ENCODE data around the gene VPS26A. TPM values are rescaled to one million over a fixed set of nuclear protein-coding genes. Genes with fewer than 3 reads are reported as not detected.

Gene VPS26A
- total RNA-seq, 1 experiment from 2014 or later = 90.0 TPM

DNA sequence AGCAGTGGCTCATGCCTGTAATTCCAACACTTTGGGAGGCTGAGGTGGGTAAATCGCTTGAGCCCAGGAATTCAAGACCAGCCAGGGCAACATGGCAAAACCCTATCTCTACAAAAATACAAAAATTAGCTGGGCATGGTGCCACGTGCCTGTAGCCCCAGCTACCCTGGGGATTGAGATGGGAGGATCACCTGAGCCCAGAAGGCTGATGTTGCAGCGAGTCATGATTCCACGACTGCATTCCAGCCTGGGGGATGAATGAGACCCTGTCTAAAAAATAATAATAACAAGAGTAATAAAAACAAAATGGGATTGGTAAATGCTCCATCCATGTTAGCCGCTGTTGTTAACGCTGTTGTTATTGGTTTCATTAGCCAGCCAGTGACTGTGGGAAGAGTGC is 94.9 kb downstream of the VPS26A start:
- no peak overlapping the region for H3K4me3 ChIP-seq
- POLR2A ChIA-PET (ENCODE audit: unreplicated experiment) = no interaction called here
- H3K36me3 ChIP-seq (ENCODE audit: low read depth) = peaks cover 14% of the 10 kb centered on the region; the same call in 1 of the 2 replicates
- 0 out of 2 replicates have a peak, but pooled peaks cover 3% of the 10 kb centered on the region for H3K79me2 ChIP-seq (ENCODE audit: low read depth)
- H3K27ac ChIP-seq = peak overlapping the region; percentile 97; the same call in 1 of the 2 replicates
- H3K27me3 ChIP-seq (ENCODE audit: insufficient read depth, low read depth) = no peaks in the 10 kb centered on the region
- no peak for TF ChIP-seq EZH2 (IDR thresholded peaks at IDR 0.05; ENCODE audit: low read depth)
- TF ChIP-seq, protein P1, sequence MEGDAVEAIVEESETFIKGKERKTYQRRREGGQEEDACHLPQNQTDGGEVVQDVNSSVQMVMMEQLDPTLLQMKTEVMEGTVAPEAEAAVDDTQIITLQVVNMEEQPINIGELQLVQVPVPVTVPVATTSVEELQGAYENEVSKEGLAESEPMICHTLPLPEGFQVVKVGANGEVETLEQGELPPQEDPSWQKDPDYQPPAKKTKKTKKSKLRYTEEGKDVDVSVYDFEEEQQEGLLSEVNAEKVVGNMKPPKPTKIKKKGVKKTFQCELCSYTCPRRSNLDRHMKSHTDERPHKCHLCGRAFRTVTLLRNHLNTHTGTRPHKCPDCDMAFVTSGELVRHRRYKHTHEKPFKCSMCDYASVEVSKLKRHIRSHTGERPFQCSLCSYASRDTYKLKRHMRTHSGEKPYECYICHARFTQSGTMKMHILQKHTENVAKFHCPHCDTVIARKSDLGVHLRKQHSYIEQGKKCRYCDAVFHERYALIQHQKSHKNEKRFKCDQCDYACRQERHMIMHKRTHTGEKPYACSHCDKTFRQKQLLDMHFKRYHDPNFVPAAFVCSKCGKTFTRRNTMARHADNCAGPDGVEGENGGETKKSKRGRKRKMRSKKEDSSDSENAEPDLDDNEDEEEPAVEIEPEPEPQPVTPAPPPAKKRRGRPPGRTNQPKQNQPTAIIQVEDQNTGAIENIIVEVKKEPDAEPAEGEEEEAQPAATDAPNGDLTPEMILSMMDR (conservative IDR thresholded peaks at IDR 0.05) = no peak
- no peak overlapping the region for H2AFZ ChIP-seq
- no peaks in the 10 kb centered on the region for H3K9me3 ChIP-seq (ENCODE audit: insufficient read depth, low read depth)
- no peak overlapping the region for H3K4me2 ChIP-seq
- CTCF ChIA-PET = no interaction called here
- intact Hi-C loops (cut with micrococcal nuclease; ENCODE audit: unreplicated experiment) = no loop called here
- no peaks in the 10 kb centered on the region for H4K20me1 ChIP-seq (ENCODE audit: insufficient read depth)
- DNase-seq = no peak
- H3K4me1 ChIP-seq (replicated peaks; ENCODE audit: insufficient read depth) = peaks cover 59% of the 10 kb centered on the region
- BruUV-seq (replicated peaks) = no TSS peak
- peaks cover 47% of the 10 kb centered on the region for H3F3A ChIP-seq (ENCODE audit: insufficient read depth, low read depth)
- no peaks in the 10 kb centered on the region for H3K9me2 ChIP-seq (ENCODE audit: insufficient read depth)

DNA sequence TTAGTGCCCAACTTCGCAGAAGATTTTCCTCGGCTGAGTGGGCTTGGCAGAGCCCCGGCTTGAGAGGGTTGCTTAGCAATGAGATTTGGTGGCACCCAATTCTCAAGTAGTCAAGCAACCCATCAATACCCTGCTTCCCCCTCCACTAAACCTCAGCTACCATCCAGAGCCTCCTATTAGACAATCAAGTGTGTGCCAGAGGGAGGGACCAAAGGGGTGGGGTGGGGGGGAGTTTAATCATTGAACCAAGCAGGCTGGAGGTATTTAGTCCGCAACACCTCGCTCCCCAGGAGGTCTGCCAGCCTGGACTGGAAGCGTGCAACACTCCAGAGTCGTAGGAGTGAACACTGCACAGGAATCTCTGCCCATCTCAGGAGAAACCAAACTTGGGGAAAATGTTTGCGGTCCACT is 96.1 kb downstream of the VPS26A start, which contains the start of gene HKDC1:
HKDC1 (plus strand) TSS at position 292 of the 411 bp plus-strand sequence; CDS start at position 396, 104 bp downstream.
- ChIA-PET POLR2A (ENCODE audit: unreplicated experiment) (no interaction called here), CTCF (interaction anchor here (0.6 to 0.7 kb wide), 2 partner anchors 9 to 572 kb away, joined by 3 read pairs; no protein-coding TSS in a partner anchor)
- Histone ChIP-seq H3K27ac (peak within 1 kb of the TSS; percentile 98), H3K4me1 (replicated peaks; ENCODE audit: insufficient read depth) (peaks cover 70% of the 10 kb centered on the region), H3K4me2 (no peak within 1 kb of the TSS), H3K4me3 (no peak within 1 kb of the TSS), H3K9me3 (ENCODE audit: insufficient read depth, low read depth) (no peaks in the 10 kb centered on the region), H3K9me2 (ENCODE audit: insufficient read depth) (no peaks in the 10 kb centered on the region), H3K27me3 (ENCODE audit: insufficient read depth, low read depth) (no peaks in the 10 kb centered on the region), H2AFZ (no peak within 1 kb of the TSS), H3K79me2 (ENCODE audit: low read depth) (0 out of 2 replicates have a peak, but pooled peaks cover 3% of the 10 kb centered on the region), H3K36me3 (ENCODE audit: low read depth) (peaks cover 17% of the 10 kb centered on the region; the same call in 1 of the 2 replicates), H4K20me1 (ENCODE audit: insufficient read depth) (no peaks in the 10 kb centered on the region), H3F3A (ENCODE audit: insufficient read depth, low read depth) (peaks cover 56% of the 10 kb centered on the region)
- intact Hi-C loops (cut with micrococcal nuclease; ENCODE audit: unreplicated experiment) = no loop called here
- TF ChIP-seq, protein P1 (conservative IDR thresholded peaks at IDR 0.05) = no peak
- no peak for TF ChIP-seq EZH2 (IDR thresholded peaks at IDR 0.05; ENCODE audit: low read depth)
- no TSS peak for BruUV-seq (replicated peaks)
- no peak for DNase-seq

DNA sequence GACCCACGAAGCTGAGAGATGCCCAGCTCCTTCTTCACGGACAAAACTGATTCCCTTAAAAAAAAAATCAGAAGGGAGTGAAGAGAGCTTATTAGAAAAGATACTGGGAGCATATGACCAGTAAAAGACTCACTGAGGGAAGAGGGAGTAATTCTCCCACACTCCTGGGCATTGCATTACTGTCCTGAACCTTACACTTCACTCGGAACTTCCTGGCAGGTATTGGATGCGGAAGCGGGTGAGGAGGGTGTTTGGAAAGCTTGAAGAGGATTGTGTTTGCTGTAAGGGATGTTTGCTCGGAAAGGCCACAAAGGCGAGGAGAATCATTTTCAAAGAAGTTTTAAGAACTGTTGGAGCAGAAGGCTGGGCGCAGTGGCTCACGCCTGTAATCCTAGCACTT is 96.5 kb downstream of the VPS26A start:
- no peaks in the 10 kb centered on the region for H3K9me2 ChIP-seq (ENCODE audit: insufficient read depth)
- H3K79me2 ChIP-seq (ENCODE audit: low read depth) = 0 out of 2 replicates have a peak, but pooled peaks cover 3% of the 10 kb centered on the region
- H3K4me1 ChIP-seq (replicated peaks; ENCODE audit: insufficient read depth) = peaks cover 74% of the 10 kb centered on the region
- H2AFZ ChIP-seq = no peak overlapping the region
- no peaks in the 10 kb centered on the region for H3K9me3 ChIP-seq (ENCODE audit: insufficient read depth, low read depth)
- H4K20me1 ChIP-seq (ENCODE audit: insufficient read depth) = no peaks in the 10 kb centered on the region
- TF ChIP-seq EZH2 (IDR thresholded peaks at IDR 0.05; ENCODE audit: low read depth) = no peak
- TF ChIP-seq, protein P1 (conservative IDR thresholded peaks at IDR 0.05) = no peak
- ChIA-PET POLR2A (ENCODE audit: unreplicated experiment) (no interaction called here), CTCF (interaction anchor here (0.7 kb wide), 1 partner anchor 9 kb away, joined by 3 read pairs; no protein-coding TSS in a partner anchor)
- DNase-seq = no peak
- intact Hi-C loops (cut with micrococcal nuclease; ENCODE audit: unreplicated experiment) = no loop called here
- H3K36me3 ChIP-seq (ENCODE audit: low read depth) = peaks cover 17% of the 10 kb centered on the region; the same call in 1 of the 2 replicates
- no peak overlapping the region for H3K27ac ChIP-seq
- no peaks in the 10 kb centered on the region for H3K27me3 ChIP-seq (ENCODE audit: insufficient read depth, low read depth)
- peaks cover 58% of the 10 kb centered on the region for H3F3A ChIP-seq (ENCODE audit: insufficient read depth, low read depth)
- H3K4me2 ChIP-seq = no peak overlapping the region
- no peak overlapping the region for H3K4me3 ChIP-seq
- TSS peak; percentile 25 for BruUV-seq (replicated peaks)

Other genes with a start within 250 kb of the VPS26A start
- gene DDX50, start 222.9 kb upstream of the VPS26A start, total RNA-seq (2021) = 33.8 and 37.7 TPM in 2 replicates
- 65.8 and 88.0 TPM in 2 replicates for gene DDX21, start 168.0 kb upstream of the VPS26A start, total RNA-seq (2021)
- gene KIFBP, start 135.4 kb upstream of the VPS26A start, total RNA-seq (2021) = 26.0 and 30.1 TPM in 2 replicates
- 57.4 and 58.9 TPM in 2 replicates for gene SRGN, start 36.1 kb upstream of the VPS26A start, total RNA-seq (2021)
- gene SUPV3L1, start 56.1 kb downstream of the VPS26A start, total RNA-seq (2021) = 49.9 and 55.7 TPM in 2 replicates
- gene HKDC1, start 96.2 kb downstream of the VPS26A start, total RNA-seq (2021) = 173 and 178 TPM in 2 replicates
- gene HK1, start 154.3 kb downstream of the VPS26A start, total RNA-seq (2021) = 128 and 140 TPM in 2 replicates